ENCODE results near the gene JADE3.

Gene JADE3

DNA sequence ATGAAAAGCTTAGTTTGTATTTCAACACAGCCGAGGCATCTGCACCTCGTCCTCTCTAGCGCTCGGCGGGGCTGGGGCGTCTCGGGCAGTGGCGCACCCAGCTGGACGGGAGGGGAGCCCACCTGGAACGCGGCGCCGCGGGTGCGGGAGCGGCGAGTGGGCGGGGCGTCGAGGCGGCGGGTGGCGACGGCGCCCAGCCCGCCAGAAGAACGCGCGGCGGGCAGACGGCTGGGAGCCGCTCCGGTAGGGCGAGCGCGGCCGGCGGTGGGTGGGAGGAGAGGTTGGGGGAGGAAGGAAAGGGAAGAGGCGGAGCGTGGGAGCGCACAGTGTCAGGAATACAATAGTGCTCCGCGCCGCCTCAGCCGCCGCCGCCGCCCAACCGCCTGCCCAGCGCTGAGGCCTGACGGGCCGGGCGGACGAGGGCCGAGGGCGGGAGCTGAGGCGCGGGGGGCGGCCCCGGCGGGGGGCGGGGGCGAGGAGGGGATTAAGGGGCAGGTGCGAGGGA lies at the start of gene JADE3:
Gene JADE3 (plus strand): TSS at position 324 of the 505 bp plus-strand sequence. CDS start 72,474 bp downstream, outside the sequence.
- no peak for DNase-seq (ENCODE audit: low read depth)

DNA sequence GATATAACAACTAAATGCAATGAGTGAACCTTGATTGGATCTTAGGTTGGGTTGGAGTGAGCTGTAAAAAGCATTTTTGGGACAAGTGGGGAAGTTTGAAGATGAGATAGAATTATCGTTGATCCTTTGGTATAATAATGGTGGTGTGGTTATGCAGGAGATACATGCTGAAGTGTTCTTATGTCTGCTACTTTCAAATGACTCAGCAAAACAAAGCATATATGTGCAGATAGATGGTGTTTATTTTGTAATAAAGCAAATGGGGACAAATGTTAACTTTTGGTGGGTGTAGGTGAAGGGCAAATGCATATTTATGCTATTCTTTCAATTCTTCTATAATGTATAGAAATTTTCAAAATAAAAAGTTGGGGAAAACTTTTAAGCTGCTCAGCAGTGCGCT lies 49.1 kb upstream of the JADE3 start:
- no peak for DNase-seq (ENCODE audit: low read depth)

GRCh38 chrX:46864606-46865005 lies 47.6 kb upstream of the JADE3 start:
- no peak for DNase-seq (ENCODE audit: low read depth)

DNA sequence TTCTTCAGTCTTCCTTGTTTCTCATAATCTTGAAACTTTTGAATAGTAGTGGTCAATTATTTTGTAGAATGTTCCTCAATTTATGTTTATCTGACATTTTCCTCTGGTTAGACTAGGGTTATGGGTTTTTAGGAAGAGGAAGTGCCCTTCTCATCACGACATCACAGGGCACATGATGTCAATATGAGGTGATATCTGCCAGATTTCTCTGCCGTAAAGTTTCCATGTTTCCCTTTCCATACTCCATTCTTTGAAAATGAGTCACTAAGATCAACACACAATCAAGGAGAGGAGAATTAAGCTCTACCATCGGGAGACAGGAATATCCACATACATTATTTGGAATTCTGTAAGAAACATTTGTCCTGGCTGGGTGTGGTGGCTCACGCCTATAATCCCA lies 46.9 kb upstream of the JADE3 start:
- peak; percentile 10 for DNase-seq (ENCODE audit: low read depth)

GRCh38 chrX:46866726-46867125 lies 45.5 kb upstream of the JADE3 start:
- DNase-seq (ENCODE audit: low read depth) = no peak

DNA sequence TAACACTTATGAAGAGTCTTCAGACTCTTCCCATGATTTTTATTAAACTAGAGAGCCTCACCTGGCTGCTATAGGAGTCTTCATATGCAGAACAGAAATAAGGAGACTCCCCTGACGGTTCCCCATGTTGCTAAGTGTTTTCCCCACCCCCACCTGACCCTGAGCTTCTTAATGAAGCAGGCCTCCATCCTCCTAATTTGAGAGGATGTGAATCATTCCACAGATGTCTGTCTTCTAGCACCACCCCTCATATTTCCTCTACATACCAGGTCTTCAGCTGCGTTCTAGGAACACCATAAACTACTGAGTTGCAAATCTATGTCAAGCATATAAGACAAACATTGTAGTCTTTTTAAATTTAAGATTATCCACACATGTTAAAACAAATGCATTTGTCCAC lies 38.5 kb upstream of the JADE3 start:
- no peak for DNase-seq (ENCODE audit: low read depth)

GRCh38 chrX:46876901-46877300 lies 35.3 kb upstream of the JADE3 start:
- DNase-seq (ENCODE audit: low read depth) = no peak

DNA sequence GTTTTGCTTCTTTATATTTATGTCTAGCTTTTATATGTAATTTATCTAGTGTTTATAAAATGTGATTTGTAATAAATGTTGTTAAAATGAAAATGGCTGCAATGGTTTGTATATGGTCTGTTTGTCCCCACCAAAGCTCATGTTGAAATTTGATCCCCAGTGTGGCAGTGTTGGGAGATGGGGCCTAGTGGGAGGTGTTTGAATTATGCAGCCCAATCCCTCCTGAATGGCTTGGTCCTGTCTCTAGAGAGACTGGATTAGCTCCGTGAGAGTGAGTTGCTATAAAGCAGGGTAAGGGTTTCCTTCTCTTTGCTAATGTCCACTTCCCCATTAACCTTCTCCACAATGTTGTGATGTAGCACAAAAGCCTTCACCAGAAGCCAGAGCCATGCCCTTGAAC lies 30.0 kb upstream of the JADE3 start:
- DNase-seq (ENCODE audit: low read depth) = no peak

GRCh38 chrX:46884799-46885198 lies 27.4 kb upstream of the JADE3 start:
- no peak for DNase-seq (ENCODE audit: low read depth)

GRCh38 chrX:46898207-46898606 lies 14.0 kb upstream of the JADE3 start:
- no peak for DNase-seq (ENCODE audit: low read depth)

DNA sequence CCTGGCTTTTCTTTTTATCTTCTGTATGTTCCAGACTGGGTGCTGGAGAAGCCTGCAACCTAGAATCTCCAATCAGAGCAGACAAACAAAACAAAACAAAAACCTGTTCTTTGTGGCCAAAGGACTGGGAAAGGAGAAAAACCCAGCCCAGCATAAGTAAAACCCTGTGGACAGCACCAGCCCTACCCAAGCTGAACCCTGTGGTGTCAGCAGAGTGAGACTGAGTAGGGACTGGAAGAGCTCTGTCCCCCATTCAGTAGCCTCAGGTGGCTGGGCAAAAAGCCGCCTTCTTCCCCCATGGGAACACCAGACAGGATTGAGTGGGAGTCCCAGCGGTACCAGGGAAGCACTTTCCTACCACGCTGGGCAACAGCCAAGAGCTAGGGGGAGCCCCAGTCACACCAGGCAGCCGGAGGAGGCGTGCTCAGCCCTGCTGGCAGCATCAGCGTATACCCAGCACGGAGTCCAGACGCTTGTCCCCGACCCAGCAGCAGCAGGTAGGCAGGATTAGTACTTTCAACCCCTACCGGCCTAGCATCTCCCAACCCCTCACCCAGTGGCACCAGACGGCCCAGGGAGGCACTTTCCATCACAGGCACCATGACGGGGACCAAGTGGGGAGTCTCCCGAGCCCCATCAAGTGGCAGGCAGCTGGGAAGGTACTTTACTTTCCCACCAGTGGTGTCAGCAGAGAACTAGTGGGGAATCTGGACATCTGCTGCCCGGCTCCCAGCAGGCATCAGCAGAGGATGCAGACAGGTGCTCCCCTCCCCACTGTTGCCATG lies 8.6 kb upstream of the JADE3 start:
- peak; percentile 40 for DNase-seq (ENCODE audit: low read depth)

DNA sequence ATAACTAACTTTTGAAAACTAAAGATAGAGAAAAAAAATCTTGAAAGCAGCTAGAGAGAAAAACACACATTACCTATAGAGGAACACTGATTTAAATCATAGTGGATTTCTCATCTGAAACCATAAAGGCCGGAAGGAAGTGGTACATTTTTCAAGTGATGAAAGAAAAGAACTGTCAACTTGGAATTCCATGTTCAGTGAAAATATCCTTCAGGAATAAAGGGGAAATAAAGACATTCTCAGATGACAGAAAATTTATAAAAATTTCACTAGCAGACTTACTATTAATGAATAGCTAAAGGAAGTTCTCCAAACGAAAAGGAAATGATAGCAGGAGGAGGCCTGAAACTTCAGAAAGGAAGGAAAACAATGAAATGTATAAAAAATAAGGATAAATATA lies 7.6 kb upstream of the JADE3 start:
- no peak for DNase-seq (ENCODE audit: low read depth)

DNA sequence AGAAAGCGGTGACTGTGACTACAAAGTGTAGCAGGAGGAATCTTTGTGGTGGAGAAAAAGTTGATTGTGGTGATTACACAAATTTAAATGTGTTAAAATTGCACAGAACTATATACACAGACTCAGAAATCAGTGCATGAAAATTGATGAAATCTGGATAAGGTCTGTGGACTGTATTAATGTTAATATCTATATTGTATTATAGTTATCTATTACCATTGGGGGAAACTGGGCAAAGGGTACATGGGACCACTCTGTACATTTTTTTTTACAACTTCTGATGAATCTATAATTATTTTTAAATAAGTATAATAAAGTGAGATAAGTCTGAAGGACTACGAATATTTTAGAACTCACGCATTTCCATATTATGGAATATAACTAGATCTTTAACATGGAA lies 1.8 kb upstream of the JADE3 start:
- no peak for DNase-seq (ENCODE audit: low read depth)

- DNase-seq (ENCODE audit: low read depth) = no peak
Measured at GRCh38 chrX:46912603-46913491, 626 bp downstream of the JADE3 start.

DNA sequence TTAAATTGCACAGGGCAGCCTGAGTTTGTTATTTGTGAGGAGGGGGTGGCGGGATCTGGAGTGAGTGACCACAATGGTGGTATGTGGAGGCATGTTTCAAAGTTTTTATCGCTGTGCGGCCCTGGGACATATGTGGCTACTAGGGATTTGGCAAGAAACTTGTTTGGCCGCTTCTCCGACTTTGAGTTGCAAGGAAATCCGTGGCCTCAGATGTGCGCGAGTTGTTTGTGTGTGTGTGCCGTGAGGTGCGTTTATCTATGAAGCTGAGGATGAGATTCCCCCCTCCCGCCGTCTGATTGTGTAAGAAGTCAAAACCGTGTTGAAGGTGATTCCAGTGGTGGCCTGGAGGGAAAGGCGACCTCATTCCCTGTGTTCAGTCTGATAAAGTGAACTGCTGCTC lies 1.4 kb downstream of the JADE3 start:
- no peak for DNase-seq (ENCODE audit: low read depth)

DNA sequence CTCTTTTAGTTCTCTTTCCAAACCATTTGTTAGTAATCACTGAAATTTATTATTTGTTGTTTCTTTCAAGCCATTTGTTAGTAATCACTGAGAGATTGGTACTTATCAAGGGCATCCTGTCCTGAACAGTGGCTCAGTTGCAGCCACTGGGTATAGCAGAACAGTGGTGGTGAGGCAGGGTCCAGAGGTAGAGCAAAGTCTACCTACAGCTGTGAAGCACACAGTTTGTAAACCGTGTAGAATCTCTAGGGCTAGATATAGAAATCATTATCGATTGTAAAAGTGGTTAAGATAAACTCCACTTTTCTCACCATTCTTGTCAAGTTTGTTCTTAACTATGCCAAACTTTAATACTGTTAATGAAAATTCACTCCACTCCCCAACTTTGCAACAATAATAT lies 4.1 kb downstream of the JADE3 start:
- no peak for DNase-seq (ENCODE audit: low read depth)

GRCh38 chrX:46917622-46918021 lies 5.4 kb downstream of the JADE3 start:
- no peak for DNase-seq (ENCODE audit: low read depth)

GRCh38 chrX:46918434-46918833 lies 6.2 kb downstream of the JADE3 start:
- no peak for DNase-seq (ENCODE audit: low read depth)

DNA sequence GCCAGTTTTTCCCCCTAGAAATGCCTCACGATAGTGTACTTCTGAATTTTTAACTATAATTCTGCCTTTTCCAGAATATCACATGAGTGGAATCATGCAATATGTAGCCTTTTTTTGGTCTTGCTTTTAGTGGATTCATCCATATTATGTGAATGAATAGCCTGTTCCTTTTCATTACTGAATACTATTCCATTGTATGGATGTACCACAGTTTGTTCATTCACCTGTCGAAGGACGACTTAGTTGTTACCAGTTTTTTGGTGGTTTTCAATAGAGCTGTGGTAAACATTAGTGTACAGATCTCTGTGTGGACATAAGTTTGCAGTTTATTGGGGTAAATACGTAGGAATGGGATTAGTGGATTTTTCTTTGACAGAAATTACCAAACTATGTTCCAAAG lies 8.0 kb downstream of the JADE3 start:
- no peak for DNase-seq (ENCODE audit: low read depth)

- DNase-seq (ENCODE audit: low read depth) = no peak
Measured at GRCh38 chrX:46922611-46923010, 10.4 kb downstream of the JADE3 start.

- DNase-seq (ENCODE audit: low read depth) = no peak
Measured at GRCh38 chrX:46927718-46928117, 15.5 kb downstream of the JADE3 start.

- no peak for DNase-seq (ENCODE audit: low read depth)
Measured at GRCh38 chrX:46929439-46930261, 17.4 kb downstream of the JADE3 start.

Data from GM04504 (cell line).